GM04504 (cell line): Measurements from ENCODE around the gene FBXW7.
A peak's percentile ranks its signal among the peaks of the same experiment; 100 is the strongest.

Source experiments
- DNase-seq: peaks from one replicate; pipeline ENCODE4 v3.0.0-alpha.2; 2012; ENCODE audit warnings: low read depth

FBXW7 gene

GRCh38 chr4:152369902-152370295 is 166.0 kb downstream of the FBXW7 start:
- no peak for DNase-seq

- DNase-seq = no peak
Measured at GRCh38 chr4:152369203-152369901, 166.5 kb downstream of the FBXW7 start.

- no peak for DNase-seq
Measured at GRCh38 chr4:152368001-152368400, 167.9 kb downstream of the FBXW7 start.

- DNase-seq = no peak
Measured at GRCh38 chr4:152364883-152365282, 171.0 kb downstream of the FBXW7 start.

- DNase-seq = no peak
Measured at GRCh38 chr4:152364383-152364782, 171.5 kb downstream of the FBXW7 start.

- no peak for DNase-seq
Measured at GRCh38 chr4:152363904-152364303, 172.0 kb downstream of the FBXW7 start.

- peak; percentile 54 for DNase-seq
Measured at GRCh38 chr4:152363086-152363485, 172.8 kb downstream of the FBXW7 start.

- no peak for DNase-seq
Measured at GRCh38 chr4:152360045-152360410, 175.9 kb downstream of the FBXW7 start.

GRCh38 chr4:152359208-152360044 is 176.5 kb downstream of the FBXW7 start:
- DNase-seq = no peak

- no peak for DNase-seq
Measured at GRCh38 chr4:152357206-152357605, 178.7 kb downstream of the FBXW7 start.

GRCh38 chr4:152356428-152357034 is 179.4 kb downstream of the FBXW7 start:
- no peak for DNase-seq

- DNase-seq = peak; percentile 95
Measured at GRCh38 chr4:152352622-152353116, 183.2 kb downstream of the FBXW7 start.

GRCh38 chr4:152352215-152352614 is 183.7 kb downstream of the FBXW7 start:
- DNase-seq = no peak

- no peak for DNase-seq
Measured at GRCh38 chr4:152351080-152351479, 184.8 kb downstream of the FBXW7 start.

- no peak for DNase-seq
Measured at GRCh38 chr4:152348670-152349069, 187.2 kb downstream of the FBXW7 start.

- no peak for DNase-seq
Measured at GRCh38 chr4:152346979-152347378, 188.9 kb downstream of the FBXW7 start.

- no peak for DNase-seq
Measured at GRCh38 chr4:152346526-152346925, 189.4 kb downstream of the FBXW7 start.

GRCh38 chr4:152344001-152344400 is 191.9 kb downstream of the FBXW7 start:
- no peak for DNase-seq

GRCh38 chr4:152342293-152342692 is 193.6 kb downstream of the FBXW7 start:
- DNase-seq = no peak

- DNase-seq = no peak
Measured at GRCh38 chr4:152340818-152341217, 195.1 kb downstream of the FBXW7 start.

- no peak for DNase-seq
Measured at GRCh38 chr4:152339576-152339975, 196.3 kb downstream of the FBXW7 start.

GRCh38 chr4:152334931-152335330 is 201.0 kb downstream of the FBXW7 start:
- no peak for DNase-seq

GRCh38 chr4:152331042-152331441 is 204.8 kb downstream of the FBXW7 start:
- DNase-seq = no peak
